HCT116 (cell line): ENCODE results near the gene ANAPC2. TPM values are rescaled to one million over a fixed set of nuclear protein-coding genes. Genes with fewer than 3 reads are reported as not detected.

ENCODE experiments used
- ATAC-seq: fragments of 200-7000 bp; cut with Tn5 transposase; 2 replicates; pipeline ENCODE4 v1.9.1; 2020; ENCODE audit warnings: mild to moderate bottlenecking, moderate library complexity
- BruUV-seq: library from RNA; stranded (reverse); fragments of 400-500 nt; replicated peaks from 2 replicates; lab custom pipeline; 2021; lab: Mats Ljungman, UMichigan
- CTCF ChIA-PET: fragments of 300-600 bp; sonication (Branson Sonifier 250); formaldehyde crosslinking; loops from one replicate; lab custom pipeline; 2021; ENCODE audit warnings: antibody characterized with exemption; lab: Charles Lee
- POLR2A ChIA-PET: fragments of 300-600, 350-600 bp; sonication (Branson Sonifier 250); formaldehyde crosslinking; loops from one replicate; lab custom pipeline; 2021; ENCODE audit warnings: antibody characterized with exemption; lab: Charles Lee
- RAD21 ChIA-PET, 2 experiments: fragments of 300-600 bp; sonication (Branson Sonifier 250); formaldehyde crosslinking; loops; one replicate each; lab custom pipeline; 2023; ENCODE audit warnings: low total read pairs in 2 of 2; ENCODE audit not compliant: uncharacterized antibody in 2 of 2, unreplicated experiment in 2 of 2, low non-redundant PET in 1 of 2; lab: Charles Lee
- DNase-seq: peaks from one replicate; pipeline ENCODE4 v3.0.0-alpha.2; 2010; ENCODE audit warnings: low read depth, low spot score
- H2AFZ ChIP-seq: fragments of 200-600 bp; shearing (Covaris generic), sonication (generic); 2 replicates; pipeline ENCODE4 v1.6.1; 2017; ENCODE audit warnings: low read depth, mixed run types, mixed read lengths, antibody characterized with exemption, low read length; ENCODE audit not compliant: poor library complexity, severe bottlenecking
- H3K27ac ChIP-seq: 2 replicates; pipeline ENCODE4 v1.5.1; 2012; ENCODE audit warnings: low read depth, low read length
- H3K27me3 ChIP-seq: fragments of 200-600 bp; sonication (generic); 2 replicates; pipeline ENCODE4 v1.6.1; 2016; ENCODE audit warnings: mixed run types, low read length, mixed read lengths; ENCODE audit not compliant: insufficient read depth
- H3K36me3 ChIP-seq, 2 experiments: fragments of 200-500 bp in 1 of 2; fragments of 200-600 bp in 1 of 2; sonication (Bioruptor generic) in 1 of 2; sonication (generic) in 1 of 2; 2 replicates each; pipeline versions ENCODE4 v1.5.1 to v1.6.1; 2014 to 2016; ENCODE audit warnings: low read length in 2 of 2, inconsistent platforms in 1 of 2, mixed read lengths in 1 of 2, mixed run types in 1 of 2; ENCODE audit not compliant: insufficient read depth in 2 of 2, control insufficient read depth in 1 of 2
- H3K4me1 ChIP-seq, 2 experiments: fragments of 200-600 bp in 1 of 2; sonication (generic) in 1 of 2; 2 replicates each; pipeline versions ENCODE4 v1.5.1 to v1.6.1; 2012 to 2017; ENCODE audit warnings: low read length in 2 of 2, inconsistent platforms in 1 of 2, mild to moderate bottlenecking in 1 of 2, mixed read lengths in 1 of 2, mixed run types in 1 of 2, moderate library complexity in 1 of 2; ENCODE audit not compliant: insufficient read depth in 2 of 2, control insufficient read depth in 1 of 2
- H3K4me2 ChIP-seq: fragments of 200-600 bp; sonication (generic); 2 replicates; pipeline ENCODE4 v1.6.1; 2017; ENCODE audit warnings: mixed run types, low read length, mixed read lengths
- H3K4me3 ChIP-seq, 2 experiments: fragments of 200-600 bp in 1 of 2; sonication (generic) in 1 of 2; replicated peaks in 1 of 2; 2 replicates each; pipeline ENCODE4 v1.5.1; 2011 to 2016; ENCODE audit warnings: low read length in 2 of 2, control low read depth in 1 of 2, low read depth in 1 of 2, mild to moderate bottlenecking in 1 of 2, mixed read lengths in 1 of 2, mixed run types in 1 of 2
- H3K79me2 ChIP-seq: fragments of 200-600 bp; sonication (generic); 2 replicates; pipeline ENCODE4 v1.6.1; 2017; ENCODE audit warnings: mild to moderate bottlenecking, mixed run types, low read length, moderate library complexity, mixed read lengths; ENCODE audit not compliant: insufficient read depth
- H3K9ac ChIP-seq: fragments of 200-600 bp; sonication (generic); 2 replicates; pipeline ENCODE4 v1.6.1; 2016; ENCODE audit warnings: low read length, mixed read lengths
- H3K9me2 ChIP-seq: fragments of 200-600 bp; sonication (generic), shearing (Covaris generic); 2 replicates; pipeline ENCODE4 v1.6.1; 2017; ENCODE audit warnings: mixed run types, mild to moderate bottlenecking, moderate library complexity; ENCODE audit not compliant: insufficient read depth
- H3K9me3 ChIP-seq, 2 experiments: fragments of 200-500 bp in 1 of 2; fragments of 200-600 bp in 1 of 2; sonication (Bioruptor generic) in 1 of 2; sonication (generic) in 1 of 2; 2 replicates each; pipeline ENCODE4 v1.6.1; 2014 to 2017; ENCODE audit warnings: low read length in 2 of 2, mixed read lengths in 2 of 2, inconsistent platforms in 1 of 2, low read depth in 1 of 2, mild to moderate bottlenecking in 1 of 2, mixed run types in 1 of 2, moderate library complexity in 1 of 2; ENCODE audit not compliant: control insufficient read depth in 1 of 2, insufficient read depth in 1 of 2
- H4K20me1 ChIP-seq: fragments of 200-600 bp; sonication (generic), shearing (Covaris generic); 2 replicates; pipeline ENCODE4 v1.6.1; 2017; ENCODE audit warnings: mixed run types, mild to moderate bottlenecking, moderate library complexity; ENCODE audit not compliant: insufficient read depth
- CBX3 ChIP-seq: IDR thresholded peaks from 2 replicates; pipeline ENCODE4 v1.6.1; 2012; ENCODE audit warnings: low read depth
- CEBPB ChIP-seq: IDR thresholded peaks from 2 replicates; pipeline ENCODE4 v1.6.1; 2012; ENCODE audit warnings: low read depth
- EZH2 ChIP-seq: fragments of 200-600 bp; sonication (generic); IDR thresholded peaks from 2 replicates; pipeline ENCODE4 v1.6.1; 2017; ENCODE audit warnings: antibody characterized with exemption, mixed run types
- FOSL1 ChIP-seq: IDR thresholded peaks from 2 replicates; pipeline ENCODE4 v1.6.1; 2012; ENCODE audit warnings: low read depth
- POLR2A ChIP-seq: IDR thresholded peaks from 2 replicates; pipeline ENCODE4 v1.7.0; 2011; ENCODE audit warnings: borderline replicate concordance; ENCODE audit not compliant: insufficient read depth, insufficient read length; ENCODE audit errors: extremely low read depth
- SP1 ChIP-seq: IDR thresholded peaks from 2 replicates; pipeline ENCODE4 v1.6.1; 2012; ENCODE audit warnings: low read depth
- SRF ChIP-seq: IDR thresholded peaks from 2 replicates; pipeline ENCODE4 v1.6.1; 2012; ENCODE audit warnings: low read depth
- ZNF274 ChIP-seq: fragments of 200-500 bp; sonication (Bioruptor generic); IDR thresholded peaks from 2 replicates; pipeline ENCODE4 v1.6.1; 2014; ENCODE audit warnings: mild to moderate bottlenecking, low read depth, low read length, inconsistent platforms
- intact Hi-C: fragments of 100-400 bp; cut with micrococcal nuclease; formaldehyde crosslinking; loops from 2 replicates; pipeline ENCODE4 v1.10.0; 2022
- total RNA-seq: library from RNA; stranded (reverse); gene quantifications from one replicate; pipeline ENCODE4 v1.2.1, GENCODE V29; 2021; ENCODE audit not compliant: unreplicated experiment
- TF ChIP-seq, protein P1 (sequence below): IDR thresholded peaks from 2 replicates; pipeline ENCODE4 v1.6.1; 2012
- TF ChIP-seq, protein P2 (sequence below), 3 experiments: fragments of 200-600 bp in 1 of 3; sonication (generic) in 1 of 3; IDR thresholded peaks in 2 of 3; conservative IDR thresholded peaks in 1 of 3; 2 replicates each; pipeline ENCODE4 v1.5.1; 2012 to 2017; ENCODE audit warnings: low read depth in 2 of 3, low read length in 2 of 3, antibody characterized with exemption in 1 of 3, borderline replicate concordance in 1 of 3, control low read depth in 1 of 3, mild to moderate bottlenecking in 1 of 3, mixed read lengths in 1 of 3, mixed run types in 1 of 3, moderate library complexity in 1 of 3; ENCODE audit not compliant: insufficient read depth in 1 of 3

Gene ANAPC2
- total RNA-seq, 1 experiment from 2014 or later = 75.5 TPM

DNA sequence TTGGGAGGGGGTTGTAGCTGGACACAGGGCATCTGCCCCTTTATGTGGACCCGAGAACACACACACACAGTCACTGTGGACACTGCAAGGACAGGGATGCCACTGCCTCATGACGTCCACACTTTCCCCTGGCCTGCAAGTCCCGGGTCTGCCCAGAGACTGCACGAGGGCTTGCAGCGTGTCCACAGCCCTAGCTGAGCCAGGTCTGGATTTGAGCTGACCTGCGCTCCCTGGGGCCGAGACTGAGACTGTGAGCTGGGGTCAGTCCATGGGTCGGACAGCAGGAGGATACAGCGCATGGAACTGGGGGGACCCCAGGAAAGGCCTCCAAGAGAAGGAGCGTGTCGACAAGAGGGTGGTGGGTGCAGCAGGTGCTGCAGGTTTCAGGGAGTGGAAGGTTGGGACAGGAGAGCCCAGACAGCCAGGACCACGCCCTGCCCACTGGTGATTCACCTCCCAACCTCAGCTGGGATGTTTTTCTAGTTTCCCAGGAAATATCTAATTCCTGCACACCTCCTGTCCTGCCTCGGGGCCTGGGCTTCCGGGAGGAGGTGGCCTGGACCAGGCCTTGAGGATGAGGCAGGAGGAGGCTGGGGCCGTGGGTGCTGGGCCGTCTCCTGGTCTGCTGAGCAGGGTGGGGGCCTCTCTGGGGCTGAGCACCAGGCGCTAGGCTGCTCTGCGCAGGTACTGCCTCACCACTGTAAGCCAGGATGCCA, 38.1 kb upstream of the ANAPC2 start:
- Histone ChIP-seq H4K20me1 (no peaks in the 10 kb centered on the region), H3K36me3 (no peaks in the 10 kb centered on the region), H3K79me2 (no peaks in the 10 kb centered on the region), H3K9ac (peak overlapping the region; percentile 97), H3K9me3 (no peaks in the 10 kb centered on the region), H3K4me2 (peak overlapping the region; percentile 99)
- POLR2A ChIA-PET = interaction anchor here (0.7 to 2.5 kb wide), 7 partner anchors 10 to 103 kb away, joined by 3 to 16 read pairs (median 6); partner anchors contain the start of genes ANAPC2, SSNA1, TPRN and TUBB4B
- no peak for DNase-seq
- TF ChIP-seq ZNF274 (no peak), CEBPB (no peak), EZH2 (no peak), POLR2A (no peak), SRF (no peak), FOSL1 (no peak), SP1 (no peak), CBX3 (no peak)
- TF ChIP-seq, protein P1, sequence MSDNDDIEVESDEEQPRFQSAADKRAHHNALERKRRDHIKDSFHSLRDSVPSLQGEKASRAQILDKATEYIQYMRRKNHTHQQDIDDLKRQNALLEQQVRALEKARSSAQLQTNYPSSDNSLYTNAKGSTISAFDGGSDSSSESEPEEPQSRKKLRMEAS = no peak
- TF ChIP-seq, protein P2, sequence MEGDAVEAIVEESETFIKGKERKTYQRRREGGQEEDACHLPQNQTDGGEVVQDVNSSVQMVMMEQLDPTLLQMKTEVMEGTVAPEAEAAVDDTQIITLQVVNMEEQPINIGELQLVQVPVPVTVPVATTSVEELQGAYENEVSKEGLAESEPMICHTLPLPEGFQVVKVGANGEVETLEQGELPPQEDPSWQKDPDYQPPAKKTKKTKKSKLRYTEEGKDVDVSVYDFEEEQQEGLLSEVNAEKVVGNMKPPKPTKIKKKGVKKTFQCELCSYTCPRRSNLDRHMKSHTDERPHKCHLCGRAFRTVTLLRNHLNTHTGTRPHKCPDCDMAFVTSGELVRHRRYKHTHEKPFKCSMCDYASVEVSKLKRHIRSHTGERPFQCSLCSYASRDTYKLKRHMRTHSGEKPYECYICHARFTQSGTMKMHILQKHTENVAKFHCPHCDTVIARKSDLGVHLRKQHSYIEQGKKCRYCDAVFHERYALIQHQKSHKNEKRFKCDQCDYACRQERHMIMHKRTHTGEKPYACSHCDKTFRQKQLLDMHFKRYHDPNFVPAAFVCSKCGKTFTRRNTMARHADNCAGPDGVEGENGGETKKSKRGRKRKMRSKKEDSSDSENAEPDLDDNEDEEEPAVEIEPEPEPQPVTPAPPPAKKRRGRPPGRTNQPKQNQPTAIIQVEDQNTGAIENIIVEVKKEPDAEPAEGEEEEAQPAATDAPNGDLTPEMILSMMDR (IDR thresholded peaks at IDR 0.05 in 2 of 3, conservative IDR thresholded peaks at IDR 0.05 in 1 of 3; ENCODE audit: borderline replicate concordance in 1 of 3, insufficient read depth in 1 of 3, low read depth in 2 of 3, low read length in 2 of 3) = no peak
- TF ChIP-seq, all 23 proteins: peak for 0
- no TSS peak for BruUV-seq
- intact Hi-C loops = loop anchor here (1.0 to 10.0 kb wide), 4 partner anchors 39 to 442 kb away; partner anchors contain the start of genes ANAPC2, NPDC1 and SSNA1
- ChIA-PET RAD21 (interaction anchor here (1.2 to 1.9 kb wide), 6 partner anchors 13 to 180 kb away, joined by 3 to 9 read pairs (median 4); partner anchors contain the start of genes ANAPC2 (in 2 of the 2) and SSNA1 (in 2 of the 2)), CTCF (interaction anchor here (1.1 to 4.7 kb wide), 12 partner anchors 10 to 197 kb away, joined by 3 to 43 read pairs (median 6); partner anchors contain the start of genes ANAPC2, SAPCD2, SSNA1 and TPRN)
- peak overlapping the region; percentile 14 to 48 for H3K4me3 ChIP-seq
- peak overlapping the region; percentile 88 for H3K27ac ChIP-seq
- peaks cover 44 to 71% of the 10 kb centered on the region in 2 experiments for H3K4me1 ChIP-seq
- H2AFZ ChIP-seq = no peak overlapping the region
- ATAC-seq = peak; percentile 31
- H3K9me2 ChIP-seq = no peaks in the 10 kb centered on the region
- H3K27me3 ChIP-seq = no peaks in the 10 kb centered on the region
